ENCODE results near the gene EVA1B. TPM values are rescaled to one million over a fixed set of nuclear protein-coding genes. Genes with fewer than 3 reads are reported as not detected.

The EVA1B gene
- total RNA-seq, 2 donors from 2014 or later, result 67.1 to 78.7 TPM

DNA sequence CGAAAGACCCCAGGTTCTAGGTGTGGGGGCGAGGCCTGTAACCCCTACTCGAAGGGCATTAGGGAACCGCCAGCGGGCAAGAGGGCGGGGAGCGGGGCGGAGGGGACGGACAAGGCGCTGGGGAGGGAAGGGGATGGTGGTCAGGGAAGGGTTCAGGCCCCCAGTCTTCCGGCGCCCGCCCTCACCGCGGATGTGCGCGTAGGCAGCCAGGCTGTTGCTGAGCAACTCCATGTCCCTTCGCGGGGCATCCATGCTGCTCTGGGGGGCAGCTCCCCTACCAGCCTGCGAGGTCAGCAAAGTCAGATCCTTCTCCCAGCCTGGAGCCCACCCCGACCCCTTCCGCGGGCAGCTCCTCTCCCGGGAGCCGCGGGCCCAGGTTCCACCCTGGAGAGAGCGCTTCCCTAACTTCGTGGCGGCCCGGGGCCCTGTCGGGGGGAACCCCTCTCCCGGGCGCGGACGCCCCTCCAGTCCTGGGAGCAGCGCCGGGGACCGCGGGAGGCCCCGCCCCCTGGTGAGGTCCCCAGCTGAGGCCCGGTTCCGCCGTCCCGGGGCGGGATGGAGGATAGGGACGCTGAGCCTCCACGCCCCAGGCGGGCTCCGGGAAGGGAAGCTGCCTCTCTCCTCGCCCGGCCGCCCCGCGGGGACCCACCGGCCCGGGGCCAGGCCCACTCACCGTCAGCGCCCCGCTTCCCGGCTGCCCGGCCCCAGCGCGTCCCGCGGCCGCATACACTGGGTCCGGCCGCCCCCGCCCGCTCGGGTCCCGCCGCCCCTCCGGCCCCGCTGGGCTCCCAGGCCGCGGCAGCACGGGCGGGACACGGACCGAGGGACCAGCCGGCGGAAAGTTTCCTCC lies 434 bp downstream of the EVA1B start:
- no peaks in the 10 kb centered on the region for H3K4me1 ChIP-seq (replicated peaks)
- intact Hi-C loops (cut with DNase I), result no loop called here
- H3K27ac ChIP-seq, result peak overlapping the region; percentile 87 to 90
- no peaks in the 10 kb centered on the region for H3K9me3 ChIP-seq
- TF ChIP-seq, protein P1, sequence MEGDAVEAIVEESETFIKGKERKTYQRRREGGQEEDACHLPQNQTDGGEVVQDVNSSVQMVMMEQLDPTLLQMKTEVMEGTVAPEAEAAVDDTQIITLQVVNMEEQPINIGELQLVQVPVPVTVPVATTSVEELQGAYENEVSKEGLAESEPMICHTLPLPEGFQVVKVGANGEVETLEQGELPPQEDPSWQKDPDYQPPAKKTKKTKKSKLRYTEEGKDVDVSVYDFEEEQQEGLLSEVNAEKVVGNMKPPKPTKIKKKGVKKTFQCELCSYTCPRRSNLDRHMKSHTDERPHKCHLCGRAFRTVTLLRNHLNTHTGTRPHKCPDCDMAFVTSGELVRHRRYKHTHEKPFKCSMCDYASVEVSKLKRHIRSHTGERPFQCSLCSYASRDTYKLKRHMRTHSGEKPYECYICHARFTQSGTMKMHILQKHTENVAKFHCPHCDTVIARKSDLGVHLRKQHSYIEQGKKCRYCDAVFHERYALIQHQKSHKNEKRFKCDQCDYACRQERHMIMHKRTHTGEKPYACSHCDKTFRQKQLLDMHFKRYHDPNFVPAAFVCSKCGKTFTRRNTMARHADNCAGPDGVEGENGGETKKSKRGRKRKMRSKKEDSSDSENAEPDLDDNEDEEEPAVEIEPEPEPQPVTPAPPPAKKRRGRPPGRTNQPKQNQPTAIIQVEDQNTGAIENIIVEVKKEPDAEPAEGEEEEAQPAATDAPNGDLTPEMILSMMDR (IDR thresholded peaks at IDR 0.05), result no peak
- TF ChIP-seq POLR2AphosphoS5 (IDR thresholded peaks at IDR 0.05) (no peak), POLR2A (IDR thresholded peaks at IDR 0.05) (no peak)
- DNase-seq (ENCODE audit: low spot score), result no peak
- no peaks in the 10 kb centered on the region for H3K36me3 ChIP-seq
- no peaks in the 10 kb centered on the region for H3K27me3 ChIP-seq (replicated peaks; ENCODE audit: insufficient read depth)
- WGBS, result 20% methylated on average over 31 of the region's 83 CpGs
- peak overlapping the region; percentile 47 to 65 for H3K4me3 ChIP-seq

DNA sequence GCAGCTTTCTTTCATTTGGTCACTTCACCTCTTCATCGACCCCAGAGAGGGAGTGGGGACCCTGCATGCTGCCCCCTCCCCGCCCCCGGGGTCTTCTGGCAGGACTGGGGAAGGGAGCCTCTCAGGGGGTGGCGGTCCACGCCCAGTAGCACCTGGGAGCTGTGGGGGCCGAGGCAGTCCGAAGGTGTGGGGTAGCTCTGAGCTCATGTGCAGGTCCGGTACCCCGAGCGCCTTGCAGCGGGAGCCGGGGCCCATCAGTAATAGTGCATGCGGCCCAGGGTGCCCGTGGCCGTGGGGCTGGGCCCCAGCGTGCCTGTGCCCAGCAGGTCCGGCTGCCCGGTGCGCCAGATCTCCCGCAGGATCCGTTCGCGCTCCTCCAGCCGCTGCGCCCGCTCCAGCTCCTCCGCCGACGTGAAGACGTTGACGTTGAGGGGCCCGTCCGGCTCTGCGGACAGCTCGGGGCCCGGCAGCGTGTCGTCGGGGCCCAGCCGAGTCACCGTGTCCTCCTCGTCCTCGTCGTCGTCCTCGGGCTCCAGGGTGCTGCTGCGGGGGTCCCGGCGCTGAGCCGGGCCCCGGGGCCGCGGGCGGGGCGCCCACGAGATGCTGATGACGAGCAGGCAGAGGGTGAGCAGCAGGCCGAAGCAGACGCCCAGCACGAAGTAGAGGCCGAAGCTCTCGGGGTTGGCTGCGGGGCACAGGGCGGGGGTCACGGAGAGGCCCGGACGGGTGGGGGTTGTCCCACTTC lies 1.2 kb downstream of the EVA1B start:
- no peak for DNase-seq (ENCODE audit: low spot score)
- H3K27ac ChIP-seq, result peak overlapping the region; percentile 87 to 90
- 63% methylated on average over 64 of the region's 67 CpGs for WGBS
- H3K27me3 ChIP-seq (replicated peaks; ENCODE audit: insufficient read depth), result no peaks in the 10 kb centered on the region
- H3K9me3 ChIP-seq, result no peaks in the 10 kb centered on the region
- no peak for TF ChIP-seq POLR2A (IDR thresholded peaks at IDR 0.05)
- TF ChIP-seq, protein P1 (IDR thresholded peaks at IDR 0.05), result no peak
- no peak for TF ChIP-seq POLR2AphosphoS5 (IDR thresholded peaks at IDR 0.05)
- peak overlapping the region; percentile 47 to 65 for H3K4me3 ChIP-seq
- H3K4me1 ChIP-seq (replicated peaks), result no peaks in the 10 kb centered on the region
- intact Hi-C loops (cut with DNase I), result no loop called here
- no peaks in the 10 kb centered on the region for H3K36me3 ChIP-seq

DNA sequence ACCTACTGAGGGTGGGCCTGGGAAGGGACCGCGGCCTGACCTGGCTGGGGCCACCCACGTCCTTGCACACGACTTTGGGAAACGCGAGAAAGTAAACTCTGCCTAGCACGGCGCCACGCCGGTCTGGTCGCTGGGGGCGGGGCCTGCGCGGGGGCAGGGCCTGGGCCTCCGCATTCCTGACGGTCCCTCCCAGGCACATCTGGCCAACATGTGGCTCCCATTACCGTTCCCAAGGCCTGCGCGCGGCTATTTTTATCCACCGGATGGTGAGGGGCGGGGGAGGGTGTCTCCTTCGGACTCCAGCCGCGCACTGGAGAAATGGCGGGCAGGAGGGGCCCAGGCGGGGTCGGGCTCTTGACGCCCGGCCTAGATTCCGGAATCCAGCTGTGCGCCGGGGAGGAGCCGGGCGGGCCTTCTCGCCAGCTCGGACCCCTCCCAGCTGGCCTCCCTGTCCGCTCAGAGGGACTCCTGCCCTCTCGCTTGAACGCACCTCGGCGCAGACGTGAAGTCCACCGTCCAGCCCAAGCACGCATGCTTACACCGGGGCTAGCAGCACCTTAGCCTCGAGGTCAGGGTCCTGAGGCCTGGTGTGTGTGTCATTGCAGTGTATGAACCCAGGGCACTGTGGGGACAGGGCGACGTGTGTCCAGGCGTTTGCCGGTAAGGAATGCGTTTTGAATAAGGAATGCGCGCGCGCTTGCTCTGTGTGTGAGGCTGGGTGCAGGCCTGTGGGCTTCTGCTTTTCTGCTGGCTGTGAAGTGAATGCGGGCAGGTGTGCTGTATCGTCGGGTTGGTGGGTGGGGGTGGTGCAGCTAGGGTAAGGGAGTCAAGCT lies 2.1 kb downstream of the EVA1B start:
- no peak for TF ChIP-seq POLR2A (IDR thresholded peaks at IDR 0.05)
- TF ChIP-seq, protein P1 (IDR thresholded peaks at IDR 0.05), result no peak
- no peak for TF ChIP-seq POLR2AphosphoS5 (IDR thresholded peaks at IDR 0.05)
- Histone ChIP-seq H3K9me3 (no peaks in the 10 kb centered on the region), H3K27ac (peak overlapping the region; percentile 30 to 87), H3K4me1 (replicated peaks) (no peaks in the 10 kb centered on the region), H3K27me3 (replicated peaks; ENCODE audit: insufficient read depth) (no peaks in the 10 kb centered on the region), H3K4me3 (peak overlapping the region; percentile 13 to 20), H3K36me3 (no peaks in the 10 kb centered on the region)
- 51% methylated on average over 59 of the region's 59 CpGs for WGBS
- intact Hi-C loops (cut with DNase I), result no loop called here
- no peak for DNase-seq (ENCODE audit: low spot score)

DNA sequence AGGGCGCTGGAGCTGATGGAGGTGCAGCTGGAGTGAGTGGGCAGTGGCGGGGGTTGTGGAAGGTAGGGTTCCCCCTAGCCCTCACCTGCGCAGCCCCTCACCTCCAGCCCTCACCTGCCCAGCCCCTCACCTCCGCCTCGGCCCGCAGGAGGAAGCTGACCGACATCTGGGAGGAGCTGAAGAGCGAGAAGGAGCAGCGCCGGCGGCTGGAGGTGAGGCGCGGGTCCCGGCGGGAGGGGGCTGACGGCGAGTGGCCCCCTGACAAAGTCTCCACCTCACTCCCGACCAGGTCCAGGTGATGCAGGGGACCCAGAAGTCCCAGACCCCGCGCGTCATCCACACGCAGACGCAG lies 2.7 kb downstream of the EVA1B start:
- TF ChIP-seq POLR2A (IDR thresholded peaks at IDR 0.05) (no peak), POLR2AphosphoS5 (IDR thresholded peaks at IDR 0.05) (no peak)
- TF ChIP-seq, protein P1 (IDR thresholded peaks at IDR 0.05), result no peak
- H3K9me3 ChIP-seq, result no peaks in the 10 kb centered on the region
- H3K27ac ChIP-seq, result peak overlapping the region; percentile 30 to 87
- 42% methylated on average over 16 of the region's 23 CpGs for WGBS
- intact Hi-C loops (cut with DNase I), result no loop called here
- peak overlapping the region; percentile 13 to 20 for H3K4me3 ChIP-seq
- no peak for DNase-seq (ENCODE audit: low spot score)
- no peaks in the 10 kb centered on the region for H3K36me3 ChIP-seq
- H3K4me1 ChIP-seq (replicated peaks), result no peaks in the 10 kb centered on the region
- H3K27me3 ChIP-seq (replicated peaks; ENCODE audit: insufficient read depth), result no peaks in the 10 kb centered on the region
